Activated CD4-positive, alpha-beta T cell treated with anti-CD3 and anti-CD28 coated beads for 48 hours (primary cell): Measurements from ENCODE around the gene MAD1L1.
"Not testable (repeated sequence)": the region's sequence is repeated elsewhere in the genome, so short reads cannot be mapped to it uniquely, and the experiment has no call there.

Source experiments
- DNase-seq: peaks from one replicate; pipeline ENCODE4 v3.0.0-alpha.2; 2020

MAD1L1 gene

GRCh38 chr7:2232766-2233520 lies at the start of gene MAD1L1:
TSS of gene MAD1L1 (minus strand) at chr7:2232945. CDS start at chr7:2230133, 2,812 bp downstream.
- peak; percentile 92 for DNase-seq

DNA sequence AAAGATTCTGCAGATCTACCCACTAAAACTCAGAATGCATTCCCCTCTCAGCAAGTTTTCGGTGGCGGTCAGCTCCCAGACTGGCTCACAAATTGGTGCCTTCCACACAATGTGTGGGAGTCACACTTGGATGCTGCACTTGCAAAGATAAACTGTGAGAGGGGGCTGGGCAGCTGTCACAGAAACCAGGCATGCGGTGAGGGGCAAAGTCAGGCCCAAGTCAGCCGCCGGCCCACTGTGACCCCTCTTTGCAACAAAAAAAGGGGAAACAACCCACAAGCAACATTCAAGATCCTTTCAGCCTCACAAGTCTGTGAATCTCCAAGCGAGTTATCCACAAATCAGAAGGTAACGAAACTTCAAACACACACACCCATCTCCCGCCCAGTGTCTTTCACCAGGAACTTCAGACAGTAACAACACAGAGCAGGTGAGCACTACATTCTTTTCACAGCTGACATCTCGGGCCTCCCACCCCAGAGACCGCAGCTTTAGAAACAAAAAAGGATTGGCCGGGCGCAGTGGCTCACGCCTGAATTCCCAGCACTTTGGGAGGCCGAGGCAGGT lies 49.5 kb upstream of the MAD1L1 start:
- DNase-seq: no peak

DNA sequence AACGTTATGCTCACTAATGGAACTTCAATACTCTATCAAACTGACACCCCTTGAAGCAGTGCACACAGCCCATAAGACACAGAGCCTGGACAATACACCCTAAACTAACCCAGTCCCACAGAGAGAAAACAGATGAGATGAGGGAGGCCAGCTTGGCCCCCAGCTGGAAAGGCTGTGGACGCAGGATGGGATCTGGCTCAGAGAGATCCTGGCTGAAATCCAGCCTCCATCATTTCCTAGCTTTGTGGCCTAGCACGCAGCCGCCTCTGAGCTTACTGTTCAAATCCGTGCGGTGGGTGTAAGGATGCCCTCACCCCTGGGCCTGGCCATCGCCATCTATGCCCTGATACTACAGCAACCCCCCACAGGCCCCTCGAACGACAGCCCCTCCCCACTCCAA lies 48.8 kb upstream of the MAD1L1 start:
- no peak for DNase-seq

GRCh38 chr7:2280424-2280823 lies 47.7 kb upstream of the MAD1L1 start:
- DNase-seq: no peak

DNA sequence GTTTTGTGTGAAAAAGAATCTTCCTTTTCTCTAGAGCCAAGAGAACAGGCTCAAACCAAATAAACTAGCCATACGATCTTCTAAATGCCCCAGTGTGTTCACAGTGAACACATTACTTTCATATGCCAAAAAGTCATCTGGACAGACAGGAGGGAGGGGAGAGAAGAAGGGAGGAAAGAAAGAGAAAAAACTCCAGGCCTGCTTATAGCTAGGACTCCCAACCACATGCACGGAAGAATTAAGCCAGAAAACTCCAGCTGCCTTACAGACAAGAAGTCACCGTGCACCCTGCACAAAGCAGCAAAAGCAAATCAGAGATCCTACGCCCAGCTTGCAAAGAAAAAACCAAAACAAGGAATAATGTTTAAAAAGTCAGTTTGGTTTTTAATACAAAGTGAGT lies 47.2 kb upstream of the MAD1L1 start:
- no peak for DNase-seq

GRCh38 chr7:2278026-2278425 lies 45.3 kb upstream of the MAD1L1 start:
- no peak for DNase-seq

- no peak for DNase-seq
These were observed 43.4 kb upstream of the MAD1L1 start for GRCh38 chr7:2276107-2276506.

GRCh38 chr7:2275101-2275500 lies 42.4 kb upstream of the MAD1L1 start:
- DNase-seq: no peak

DNA sequence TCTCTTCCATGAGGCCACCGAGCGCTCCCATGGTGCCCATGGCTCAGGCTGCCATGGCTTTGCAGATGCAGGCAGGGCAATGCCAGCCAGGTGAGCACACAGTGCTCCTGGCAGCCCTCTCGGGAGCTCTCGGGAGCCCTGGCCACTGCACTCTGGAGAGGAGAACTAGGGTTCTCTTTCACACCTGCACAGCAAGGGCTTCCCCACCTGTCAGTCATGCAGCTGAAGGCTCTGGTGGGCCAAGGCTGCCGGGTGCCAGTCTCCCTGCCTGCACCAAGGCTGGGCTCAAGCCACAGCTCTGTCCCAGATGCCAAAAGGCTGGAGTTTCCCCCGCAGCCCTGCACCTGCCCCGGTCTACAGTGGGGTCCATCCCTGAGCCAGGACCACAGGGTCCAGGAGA lies 41.9 kb upstream of the MAD1L1 start:
- DNase-seq: no peak

GRCh38 chr7:2273866-2274265 lies 41.1 kb upstream of the MAD1L1 start:
- DNase-seq: no peak

- no peak for DNase-seq
These were observed 39.3 kb upstream of the MAD1L1 start for GRCh38 chr7:2272031-2272430.

GRCh38 chr7:2271273-2272026 lies 38.7 kb upstream of the MAD1L1 start:
- DNase-seq: no peak

DNA sequence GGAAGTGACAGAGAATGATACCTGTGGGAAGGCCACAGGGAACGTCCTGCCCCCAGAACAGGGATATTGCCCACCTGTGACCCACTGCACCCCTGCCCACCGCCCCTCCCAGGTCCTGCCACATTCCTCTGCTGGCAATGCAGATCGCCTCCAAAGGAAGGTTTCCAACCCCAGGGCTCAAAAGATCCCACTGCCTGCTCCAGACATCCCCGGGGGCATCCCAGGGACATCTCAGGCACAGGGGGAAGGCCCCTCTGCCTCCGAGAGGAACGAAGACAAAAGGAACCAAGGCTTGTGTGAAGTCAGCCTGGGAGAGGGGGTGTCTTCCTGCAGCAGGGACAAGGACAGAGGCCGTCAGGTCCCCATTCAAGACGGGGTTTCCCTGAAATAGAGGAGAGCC lies 37.8 kb upstream of the MAD1L1 start:
- DNase-seq: no peak

- DNase-seq: no peak
These were observed 37.3 kb upstream of the MAD1L1 start for GRCh38 chr7:2269991-2270460.

GRCh38 chr7:2269089-2269990 lies 36.6 kb upstream of the MAD1L1 start:
- DNase-seq: not testable (repeated sequence)

DNA sequence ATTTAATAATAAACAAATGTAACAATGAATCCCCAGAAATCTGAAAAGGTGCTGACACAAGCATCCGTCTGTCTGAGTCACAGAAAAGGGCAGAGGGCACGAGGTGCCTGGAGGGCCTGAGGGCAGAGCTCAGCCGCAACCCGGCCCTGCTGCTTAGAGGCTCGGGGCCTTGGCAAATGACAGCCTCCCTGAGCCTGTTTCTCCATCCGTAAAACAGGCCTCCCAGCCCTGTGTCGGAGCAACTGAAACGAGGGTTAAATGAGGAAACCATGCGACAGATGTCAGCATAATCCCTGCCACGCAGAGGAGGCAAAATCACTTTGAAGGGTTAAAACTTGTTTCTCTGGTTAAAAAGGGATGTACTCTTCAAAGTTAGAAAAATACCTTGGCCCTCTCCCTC lies 34.2 kb upstream of the MAD1L1 start:
- DNase-seq: no peak

- DNase-seq: no peak
These were observed 31.4 kb upstream of the MAD1L1 start for GRCh38 chr7:2264158-2264557.

- DNase-seq: no peak
These were observed 30.4 kb upstream of the MAD1L1 start for GRCh38 chr7:2263176-2263575.

GRCh38 chr7:2261611-2262010 lies 28.9 kb upstream of the MAD1L1 start:
- no peak for DNase-seq

GRCh38 chr7:2260820-2261219 lies 28.1 kb upstream of the MAD1L1 start:
- no peak for DNase-seq

DNA sequence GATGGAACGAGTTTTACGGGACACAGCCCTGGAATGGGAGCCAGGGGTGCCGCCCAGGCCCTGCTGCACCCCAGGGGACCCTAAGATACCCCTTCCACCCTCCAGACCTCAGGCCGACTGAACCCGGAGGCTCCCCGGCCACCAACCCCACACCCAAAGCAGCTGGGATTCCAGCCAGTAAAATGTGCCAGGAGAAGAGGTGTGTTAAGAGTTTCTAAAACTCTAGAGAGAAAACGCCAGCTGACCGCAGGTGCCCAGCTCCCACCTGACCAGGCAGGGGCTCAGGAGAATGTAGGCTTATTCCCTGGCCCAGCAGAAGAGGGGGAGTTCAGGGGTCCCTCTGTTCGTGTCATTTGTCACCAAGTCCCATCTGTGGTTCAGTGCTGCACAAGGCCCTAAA lies 26.7 kb upstream of the MAD1L1 start:
- DNase-seq: no peak

DNA sequence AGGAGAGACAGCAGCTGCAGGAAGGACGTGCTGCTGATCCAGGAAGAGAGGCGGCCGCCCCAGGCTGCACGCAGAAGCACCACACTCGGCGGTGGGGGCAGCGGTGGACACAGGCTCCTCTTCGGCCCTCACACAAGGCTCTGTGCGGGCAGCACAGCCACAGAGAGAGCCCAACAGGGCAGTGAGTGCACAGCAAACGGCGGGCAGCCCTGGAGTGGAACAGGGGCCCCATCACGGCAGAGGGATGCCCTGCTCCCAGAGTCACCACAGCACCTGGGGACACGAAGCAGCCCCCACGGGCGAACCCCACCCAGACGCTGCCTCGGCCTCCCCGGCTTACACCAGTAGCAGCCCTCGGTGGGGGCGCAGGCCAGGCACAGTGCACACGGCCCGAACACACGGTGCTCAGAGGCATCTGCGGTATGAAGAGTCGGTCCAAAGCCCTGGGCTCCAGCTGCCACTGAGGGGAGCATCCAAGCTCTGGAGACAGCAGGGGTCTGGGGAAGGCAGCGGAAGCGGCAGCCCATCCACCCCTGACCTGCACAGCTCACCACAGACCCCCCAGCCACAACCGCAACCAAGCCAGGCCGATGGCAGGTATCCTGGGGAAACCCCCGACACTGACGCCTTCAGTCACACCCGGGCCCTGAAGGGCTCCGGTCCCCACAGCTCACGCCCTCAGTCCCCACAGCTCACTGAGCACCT lies 26.1 kb upstream of the MAD1L1 start:
- DNase-seq: no peak
